ENCODE results near the gene CDC123.

DNA sequence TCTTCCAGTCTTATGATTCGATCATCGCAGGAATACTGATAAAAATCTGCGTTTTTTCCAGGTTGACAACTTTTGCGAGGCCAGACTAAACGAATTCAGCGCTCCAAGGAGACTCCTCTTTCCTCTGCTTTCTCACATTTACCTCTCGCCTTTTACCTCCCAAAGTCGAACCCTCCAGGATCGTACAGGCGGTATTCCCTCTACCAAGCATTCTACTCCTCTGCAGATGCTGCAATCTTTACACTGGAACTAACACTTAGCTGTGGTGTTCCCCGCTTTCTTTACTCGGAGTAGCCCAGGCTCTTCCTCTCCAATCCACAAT is 746 bp upstream of the CDC123 start:
- TF ChIP-seq, protein P1, sequence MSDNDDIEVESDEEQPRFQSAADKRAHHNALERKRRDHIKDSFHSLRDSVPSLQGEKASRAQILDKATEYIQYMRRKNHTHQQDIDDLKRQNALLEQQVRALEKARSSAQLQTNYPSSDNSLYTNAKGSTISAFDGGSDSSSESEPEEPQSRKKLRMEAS (IDR thresholded peaks at IDR 0.05): no peak
- no peak for TF ChIP-seq YY1 (IDR thresholded peaks at IDR 0.05)
- TF ChIP-seq, protein P2, sequence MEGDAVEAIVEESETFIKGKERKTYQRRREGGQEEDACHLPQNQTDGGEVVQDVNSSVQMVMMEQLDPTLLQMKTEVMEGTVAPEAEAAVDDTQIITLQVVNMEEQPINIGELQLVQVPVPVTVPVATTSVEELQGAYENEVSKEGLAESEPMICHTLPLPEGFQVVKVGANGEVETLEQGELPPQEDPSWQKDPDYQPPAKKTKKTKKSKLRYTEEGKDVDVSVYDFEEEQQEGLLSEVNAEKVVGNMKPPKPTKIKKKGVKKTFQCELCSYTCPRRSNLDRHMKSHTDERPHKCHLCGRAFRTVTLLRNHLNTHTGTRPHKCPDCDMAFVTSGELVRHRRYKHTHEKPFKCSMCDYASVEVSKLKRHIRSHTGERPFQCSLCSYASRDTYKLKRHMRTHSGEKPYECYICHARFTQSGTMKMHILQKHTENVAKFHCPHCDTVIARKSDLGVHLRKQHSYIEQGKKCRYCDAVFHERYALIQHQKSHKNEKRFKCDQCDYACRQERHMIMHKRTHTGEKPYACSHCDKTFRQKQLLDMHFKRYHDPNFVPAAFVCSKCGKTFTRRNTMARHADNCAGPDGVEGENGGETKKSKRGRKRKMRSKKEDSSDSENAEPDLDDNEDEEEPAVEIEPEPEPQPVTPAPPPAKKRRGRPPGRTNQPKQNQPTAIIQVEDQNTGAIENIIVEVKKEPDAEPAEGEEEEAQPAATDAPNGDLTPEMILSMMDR (IDR thresholded peaks at IDR 0.05; ENCODE audit: low read depth, low read length, missing input control): no peak
- TF ChIP-seq TAF1 (conservative IDR thresholded peaks at IDR 0.05): no peak
- no peak for TF ChIP-seq NR2F2 (IDR thresholded peaks at IDR 0.05)
- TF ChIP-seq RAD21 (IDR thresholded peaks at IDR 0.05): no peak
- TF ChIP-seq RXRA (IDR thresholded peaks at IDR 0.05): no peak
- TF ChIP-seq JUND (IDR thresholded peaks at IDR 0.05): no peak
- no peak for TF ChIP-seq HNF4A (conservative IDR thresholded peaks at IDR 0.05)
- TF ChIP-seq, protein P3, sequence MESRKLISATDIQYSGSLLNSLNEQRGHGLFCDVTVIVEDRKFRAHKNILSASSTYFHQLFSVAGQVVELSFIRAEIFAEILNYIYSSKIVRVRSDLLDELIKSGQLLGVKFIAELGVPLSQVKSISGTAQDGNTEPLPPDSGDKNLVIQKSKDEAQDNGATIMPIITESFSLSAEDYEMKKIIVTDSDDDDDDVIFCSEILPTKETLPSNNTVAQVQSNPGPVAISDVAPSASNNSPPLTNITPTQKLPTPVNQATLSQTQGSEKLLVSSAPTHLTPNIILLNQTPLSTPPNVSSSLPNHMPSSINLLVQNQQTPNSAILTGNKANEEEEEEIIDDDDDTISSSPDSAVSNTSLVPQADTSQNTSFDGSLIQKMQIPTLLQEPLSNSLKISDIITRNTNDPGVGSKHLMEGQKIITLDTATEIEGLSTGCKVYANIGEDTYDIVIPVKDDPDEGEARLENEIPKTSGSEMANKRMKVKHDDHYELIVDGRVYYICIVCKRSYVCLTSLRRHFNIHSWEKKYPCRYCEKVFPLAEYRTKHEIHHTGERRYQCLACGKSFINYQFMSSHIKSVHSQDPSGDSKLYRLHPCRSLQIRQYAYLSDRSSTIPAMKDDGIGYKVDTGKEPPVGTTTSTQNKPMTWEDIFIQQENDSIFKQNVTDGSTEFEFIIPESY (IDR thresholded peaks at IDR 0.05): no peak
- TF ChIP-seq HNF4G (IDR thresholded peaks at IDR 0.05): no peak
- TF ChIP-seq, protein P4, sequence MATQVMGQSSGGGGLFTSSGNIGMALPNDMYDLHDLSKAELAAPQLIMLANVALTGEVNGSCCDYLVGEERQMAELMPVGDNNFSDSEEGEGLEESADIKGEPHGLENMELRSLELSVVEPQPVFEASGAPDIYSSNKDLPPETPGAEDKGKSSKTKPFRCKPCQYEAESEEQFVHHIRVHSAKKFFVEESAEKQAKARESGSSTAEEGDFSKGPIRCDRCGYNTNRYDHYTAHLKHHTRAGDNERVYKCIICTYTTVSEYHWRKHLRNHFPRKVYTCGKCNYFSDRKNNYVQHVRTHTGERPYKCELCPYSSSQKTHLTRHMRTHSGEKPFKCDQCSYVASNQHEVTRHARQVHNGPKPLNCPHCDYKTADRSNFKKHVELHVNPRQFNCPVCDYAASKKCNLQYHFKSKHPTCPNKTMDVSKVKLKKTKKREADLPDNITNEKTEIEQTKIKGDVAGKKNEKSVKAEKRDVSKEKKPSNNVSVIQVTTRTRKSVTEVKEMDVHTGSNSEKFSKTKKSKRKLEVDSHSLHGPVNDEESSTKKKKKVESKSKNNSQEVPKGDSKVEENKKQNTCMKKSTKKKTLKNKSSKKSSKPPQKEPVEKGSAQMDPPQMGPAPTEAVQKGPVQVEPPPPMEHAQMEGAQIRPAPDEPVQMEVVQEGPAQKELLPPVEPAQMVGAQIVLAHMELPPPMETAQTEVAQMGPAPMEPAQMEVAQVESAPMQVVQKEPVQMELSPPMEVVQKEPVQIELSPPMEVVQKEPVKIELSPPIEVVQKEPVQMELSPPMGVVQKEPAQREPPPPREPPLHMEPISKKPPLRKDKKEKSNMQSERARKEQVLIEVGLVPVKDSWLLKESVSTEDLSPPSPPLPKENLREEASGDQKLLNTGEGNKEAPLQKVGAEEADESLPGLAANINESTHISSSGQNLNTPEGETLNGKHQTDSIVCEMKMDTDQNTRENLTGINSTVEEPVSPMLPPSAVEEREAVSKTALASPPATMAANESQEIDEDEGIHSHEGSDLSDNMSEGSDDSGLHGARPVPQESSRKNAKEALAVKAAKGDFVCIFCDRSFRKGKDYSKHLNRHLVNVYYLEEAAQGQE (IDR thresholded peaks at IDR 0.05): no peak
